Stimulated activated CD8-positive, alpha-beta memory T cell treated with anti-CD3 and anti-CD28 coated beads, Interleukin-15, amount 100 ng/mL, for 48 hours (primary cell): Measurements from ENCODE around the gene SPEF1.

Source experiments
- DNase-seq, 2 donors: peaks; one replicate each; pipeline ENCODE4 v3.0.0-alpha.2; 2020; ENCODE audit warnings: low read depth in 2 of 2

The SPEF1 gene

DNA sequence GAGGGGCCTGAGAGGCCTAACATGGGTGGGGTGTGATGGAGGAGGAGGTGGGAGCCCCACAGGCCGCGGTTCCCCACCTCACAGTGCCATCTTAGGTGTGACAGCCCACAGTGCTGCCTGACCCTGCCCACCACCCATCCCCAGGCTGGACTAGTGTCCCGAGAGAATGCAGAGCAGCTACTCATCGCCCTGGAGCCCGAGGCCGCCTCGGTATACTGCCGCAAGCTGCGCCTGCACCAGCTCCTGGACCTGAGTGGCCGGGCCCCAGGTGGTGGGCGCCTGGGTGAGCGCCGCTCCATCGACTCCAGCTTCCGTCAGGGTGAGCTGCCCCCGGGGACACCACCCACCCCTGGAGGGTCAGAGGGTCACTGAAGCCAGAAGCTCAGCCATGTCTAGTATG lies 33.2 kb downstream of the SPEF1 start:
- no peak for DNase-seq

DNA sequence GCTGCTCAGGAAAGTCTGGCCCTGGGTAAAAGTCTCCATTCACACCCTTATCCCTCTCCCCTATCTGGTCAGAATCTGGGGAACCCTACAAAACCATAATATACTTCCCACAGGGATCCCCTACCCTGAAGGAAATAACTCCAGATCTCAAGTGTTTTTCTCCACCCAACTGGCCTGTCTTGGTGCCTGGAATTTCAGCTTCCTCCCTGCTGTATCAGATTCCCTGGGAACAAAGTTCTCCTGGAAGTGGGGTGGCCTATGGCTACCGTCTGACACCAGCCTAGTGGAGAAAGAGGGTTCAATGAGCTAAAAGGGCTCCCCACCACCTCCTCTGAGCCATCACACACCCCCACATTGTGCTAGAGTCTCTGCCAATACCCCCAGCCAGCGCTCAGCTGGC lies 33.8 kb downstream of the SPEF1 start:
- DNase-seq: no peak

DNA sequence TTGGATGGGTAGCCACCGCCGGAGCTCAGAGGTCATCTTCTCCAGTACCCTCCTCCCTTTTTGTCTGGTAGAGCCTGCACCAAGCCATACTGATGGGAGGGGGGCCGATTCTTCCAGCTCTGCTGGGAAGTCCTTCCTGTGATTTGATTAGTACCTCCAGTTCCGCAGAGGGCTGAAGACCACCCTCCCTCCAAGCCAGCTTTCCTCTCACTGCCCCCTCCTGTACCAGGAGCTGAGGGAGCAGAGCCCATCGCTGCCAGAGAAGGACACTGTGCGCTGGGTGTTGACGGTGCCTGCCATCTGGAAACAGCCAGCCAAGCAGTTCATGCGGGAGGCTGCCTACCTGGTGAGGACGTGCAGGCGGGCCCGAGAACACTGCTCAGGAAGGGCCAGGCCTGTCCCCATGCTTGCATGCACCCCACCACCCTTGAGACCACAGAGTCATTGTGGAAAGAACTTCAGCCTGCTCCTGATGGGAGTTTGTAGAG lies 35.5 kb downstream of the SPEF1 start:
- no peak for DNase-seq

DNA sequence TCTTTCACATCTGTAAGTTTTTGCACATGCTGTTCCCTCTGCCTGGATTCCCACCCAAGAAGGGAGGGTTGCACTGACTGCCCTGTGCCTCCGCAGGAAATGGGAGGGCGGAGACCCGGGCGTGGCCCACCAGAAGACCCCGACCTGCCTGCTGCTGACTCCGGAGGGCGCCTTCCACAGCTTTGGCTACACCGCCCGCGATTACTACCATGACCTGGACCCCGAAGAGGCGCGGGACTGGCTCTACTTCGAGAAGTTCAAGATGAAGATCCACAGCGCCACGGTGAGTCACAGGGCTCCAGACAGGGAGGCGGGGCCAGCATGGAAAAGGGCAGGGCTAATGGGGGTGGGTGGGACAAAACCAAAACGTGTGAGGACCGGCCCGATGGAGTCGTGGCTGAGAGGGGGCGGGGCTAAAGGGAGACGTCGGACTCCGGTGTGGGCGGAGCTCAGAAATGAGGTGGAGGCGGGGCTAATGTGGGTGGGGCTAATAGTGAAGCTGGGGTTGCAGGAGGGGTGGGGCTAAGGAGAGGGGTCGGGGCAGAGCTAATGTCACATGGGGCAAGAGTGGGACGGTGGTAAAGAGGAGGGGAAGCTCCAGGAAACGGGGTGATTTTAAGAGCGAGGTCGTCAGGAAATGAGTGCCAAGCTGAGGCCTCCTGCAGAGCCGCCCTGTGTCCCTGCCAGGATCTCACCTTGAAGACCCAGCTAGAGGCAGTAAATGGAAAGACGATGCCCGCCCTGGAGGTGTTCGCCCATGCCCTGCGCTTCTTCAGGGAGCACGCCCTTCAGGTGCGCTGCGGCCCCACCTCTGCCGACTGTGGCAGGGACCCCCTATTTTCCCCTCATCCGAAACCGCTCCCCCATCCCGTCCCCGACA lies 36.2 kb downstream of the SPEF1 start:
- peak; percentile 45 to 55 for DNase-seq

DNA sequence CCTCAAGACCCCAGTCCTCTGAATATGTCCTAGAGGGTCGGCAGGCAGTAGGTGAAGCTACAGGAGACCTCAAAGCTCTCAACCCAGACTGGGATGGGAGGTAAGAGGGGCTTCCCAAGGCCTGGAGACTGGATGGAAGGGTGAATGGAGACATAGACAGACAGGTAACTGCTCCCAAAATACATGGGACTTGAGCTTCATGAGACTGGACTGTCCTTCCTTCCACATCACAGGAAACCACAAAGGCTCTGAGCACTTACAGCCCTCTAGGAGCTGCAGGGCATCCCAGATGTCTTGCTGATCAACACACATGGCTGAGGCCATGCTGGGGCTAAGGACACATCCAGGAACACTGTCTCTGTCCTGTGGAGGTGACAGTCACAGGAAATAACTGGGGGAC lies 37.2 kb downstream of the SPEF1 start:
- DNase-seq: no peak

DNA sequence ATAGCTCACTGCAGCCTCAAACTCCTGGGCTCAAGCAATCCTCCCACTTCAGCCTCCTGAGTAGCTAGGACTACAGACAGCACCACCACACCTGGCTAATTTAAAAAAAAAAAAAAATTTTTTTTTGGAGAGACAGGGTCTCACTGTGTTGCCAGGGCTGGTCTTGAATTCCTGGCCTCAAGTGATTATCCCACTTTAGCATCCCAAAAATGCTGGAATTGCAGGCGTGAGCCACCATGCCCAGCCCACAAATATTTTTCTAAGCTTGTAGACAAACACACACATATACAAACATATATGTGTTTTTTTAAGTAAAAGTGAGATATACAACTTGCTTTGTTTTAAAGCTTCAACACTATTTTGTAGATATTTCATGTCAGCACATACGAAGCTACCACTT lies 38.0 kb downstream of the SPEF1 start:
- no peak for DNase-seq

DNA sequence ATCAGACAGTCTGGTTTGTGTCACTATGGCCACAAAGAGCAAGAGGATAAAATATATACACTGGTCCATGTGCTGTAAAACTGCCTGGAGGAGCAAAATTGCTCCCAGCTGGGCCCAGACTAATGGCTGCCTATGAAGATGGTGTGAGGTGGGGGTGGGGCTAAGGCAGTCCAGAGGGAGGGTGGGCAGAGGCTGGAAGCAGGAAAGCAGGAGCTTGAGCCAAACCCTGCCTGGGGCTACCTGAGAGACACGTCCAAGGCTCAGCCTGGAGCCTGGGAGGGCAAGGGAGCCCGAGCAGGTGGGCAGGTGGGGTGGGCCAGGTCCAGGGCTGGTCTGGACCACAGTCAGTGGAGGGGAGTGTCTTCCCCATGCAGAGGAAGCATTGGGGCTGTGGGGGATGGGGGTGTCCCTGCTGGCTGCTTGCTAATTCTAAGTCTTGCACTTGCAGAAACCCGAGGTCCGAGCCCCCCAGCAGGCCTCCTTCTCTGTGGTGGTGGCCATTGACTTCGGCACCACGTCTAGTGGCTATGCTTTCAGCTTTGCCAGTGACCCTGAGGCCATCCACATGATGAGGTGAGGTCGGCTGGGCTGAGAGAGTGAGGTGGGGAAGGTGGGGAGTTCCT lies 39.3 kb downstream of the SPEF1 start:
- no peak for DNase-seq

DNA sequence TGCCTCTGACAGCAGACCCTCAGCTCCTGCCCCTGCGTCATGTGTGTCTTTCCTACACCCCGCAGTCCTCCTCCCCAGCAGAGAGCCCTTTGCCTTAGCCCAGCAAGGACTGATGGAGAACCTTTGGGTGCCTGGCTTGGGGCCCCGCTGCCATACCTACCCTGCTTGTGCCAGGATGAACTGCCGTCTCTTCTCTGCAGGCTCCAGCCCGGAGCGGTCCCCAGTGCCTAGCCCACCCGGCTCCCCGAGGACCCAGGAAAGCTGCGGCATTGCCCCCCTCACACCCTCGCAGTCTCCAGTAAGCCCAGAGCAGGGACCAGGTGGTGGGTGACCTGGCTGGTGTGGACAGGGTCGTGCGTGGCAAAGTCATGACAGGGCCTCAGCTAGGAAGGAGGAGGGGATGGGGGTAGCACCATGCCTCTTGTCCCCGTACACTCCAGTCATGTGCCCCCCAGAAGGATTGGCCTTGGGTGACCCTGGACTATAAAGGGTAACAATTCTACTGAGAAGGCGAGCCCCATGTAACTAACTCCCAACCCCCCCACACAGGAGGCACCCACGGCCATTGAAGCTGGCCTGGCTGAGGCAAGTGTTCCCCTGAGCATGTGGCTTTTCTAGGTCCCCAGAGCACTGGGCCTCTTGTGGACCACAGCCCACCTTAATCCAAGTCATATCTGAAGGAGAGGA lies 40.5 kb downstream of the SPEF1 start:
- no peak for DNase-seq

DNA sequence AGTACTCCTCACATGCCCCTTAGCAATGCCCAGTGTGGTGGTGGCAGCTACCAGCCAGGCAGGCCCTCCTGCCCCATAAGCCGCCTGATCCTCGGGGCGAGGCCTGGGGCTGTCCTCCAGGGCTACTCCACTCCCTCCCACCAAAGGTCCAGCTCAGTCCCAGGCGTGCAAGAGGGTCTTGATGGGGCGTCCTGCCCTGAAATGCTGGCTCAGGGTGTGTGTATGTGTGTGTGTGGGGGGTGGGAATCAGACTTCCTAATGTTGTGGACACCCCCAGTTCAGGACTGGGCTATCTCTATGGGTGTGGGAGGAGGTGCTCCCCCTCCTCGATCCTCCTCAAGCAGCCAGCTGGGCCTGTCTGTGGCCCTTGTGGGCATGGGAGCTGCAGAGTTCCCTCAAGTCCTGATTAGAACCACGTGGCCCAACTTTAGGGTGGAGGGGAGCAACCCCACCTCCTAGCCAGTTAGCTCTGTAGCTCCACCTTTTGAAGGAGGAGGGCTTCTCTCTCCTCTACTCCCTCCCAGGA lies 41.3 kb downstream of the SPEF1 start:
- DNase-seq: no peak

DNA sequence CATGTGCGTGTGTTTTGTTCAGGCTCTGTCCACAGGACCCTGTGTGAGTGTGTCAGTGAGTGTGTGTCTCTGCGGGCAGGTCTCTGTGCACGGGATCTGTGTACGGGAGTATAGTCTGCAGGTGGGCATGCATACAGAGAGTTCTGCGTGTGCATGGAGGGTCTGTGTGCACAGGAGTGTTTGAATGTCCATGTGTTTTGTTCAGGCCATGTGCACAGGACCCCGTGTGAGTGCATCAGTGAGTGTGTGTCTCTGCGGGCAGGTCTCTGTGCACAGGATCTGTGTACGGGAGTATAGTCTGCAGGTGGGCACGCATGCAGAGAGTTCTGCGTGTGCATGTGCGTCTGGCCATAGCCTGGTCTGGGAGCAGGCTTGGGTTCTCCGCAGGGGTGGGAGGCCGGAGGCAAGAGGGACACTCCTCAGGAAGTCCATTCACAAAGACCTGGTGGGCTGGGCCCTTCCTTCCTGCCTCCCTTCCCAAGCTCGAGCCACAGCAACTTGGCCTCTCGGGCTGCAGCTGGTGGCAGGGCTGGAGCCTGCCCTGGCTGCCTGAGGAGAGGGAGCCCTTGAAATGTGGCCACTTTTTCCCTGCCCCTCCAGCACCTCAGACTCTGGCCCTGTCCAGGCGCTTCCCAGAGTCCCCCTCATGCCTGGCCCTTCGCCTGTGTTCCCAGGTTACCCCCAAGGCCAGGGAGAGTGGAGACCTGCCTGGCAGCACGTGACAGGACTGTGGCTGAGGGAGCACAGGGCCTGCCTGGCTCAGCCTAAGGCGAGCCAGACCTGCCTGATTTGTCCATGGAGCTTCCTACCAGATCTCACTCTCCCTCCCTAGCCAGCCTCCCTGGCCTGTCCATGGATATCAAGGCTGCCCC lies 42.0 kb downstream of the SPEF1 start:
- DNase-seq: no peak

DNA sequence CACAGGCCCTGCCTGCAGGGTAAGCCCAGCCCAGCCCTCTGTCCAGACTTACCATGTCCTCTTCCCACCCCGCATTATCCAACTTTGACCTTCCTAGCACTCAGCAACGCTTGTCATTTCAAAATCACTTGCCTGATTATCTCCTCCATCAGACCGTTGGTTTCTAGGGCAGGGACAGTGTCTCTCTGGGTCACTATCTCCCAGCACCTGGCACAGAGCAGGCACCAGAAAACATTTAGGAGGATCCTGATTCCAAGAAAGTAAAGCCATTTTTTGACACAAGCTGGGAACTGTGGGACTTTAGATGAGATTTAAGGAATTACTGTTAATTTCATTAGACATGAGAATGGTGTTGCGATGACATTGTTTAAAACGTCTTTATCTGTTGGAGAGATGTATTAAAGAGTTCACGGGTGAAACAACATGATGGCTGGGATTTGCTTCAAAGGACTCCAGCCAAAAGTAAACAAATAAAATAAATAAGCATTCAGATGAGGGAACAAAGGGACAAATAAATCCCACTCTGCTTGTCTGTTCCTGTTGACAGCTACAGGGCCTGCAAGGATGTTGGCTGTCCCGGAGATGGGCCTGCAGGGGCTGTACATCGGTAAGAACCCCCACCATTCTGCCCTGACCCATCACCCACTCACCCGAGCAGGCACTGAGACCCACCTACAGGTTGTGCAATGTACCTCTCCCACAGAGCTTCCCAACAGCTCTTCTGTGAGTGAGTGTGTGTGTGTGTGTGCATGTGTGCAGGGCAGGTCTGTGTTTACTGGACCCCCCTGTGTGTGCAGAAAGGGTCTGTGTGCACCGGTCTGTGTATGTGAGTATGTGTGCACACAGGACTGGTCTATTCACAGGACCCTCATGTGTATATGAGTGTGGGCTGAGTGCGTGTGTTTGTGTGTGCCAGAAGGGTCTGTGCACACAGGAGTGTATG lies 42.9 kb downstream of the SPEF1 start:
- DNase-seq: no peak

DNA sequence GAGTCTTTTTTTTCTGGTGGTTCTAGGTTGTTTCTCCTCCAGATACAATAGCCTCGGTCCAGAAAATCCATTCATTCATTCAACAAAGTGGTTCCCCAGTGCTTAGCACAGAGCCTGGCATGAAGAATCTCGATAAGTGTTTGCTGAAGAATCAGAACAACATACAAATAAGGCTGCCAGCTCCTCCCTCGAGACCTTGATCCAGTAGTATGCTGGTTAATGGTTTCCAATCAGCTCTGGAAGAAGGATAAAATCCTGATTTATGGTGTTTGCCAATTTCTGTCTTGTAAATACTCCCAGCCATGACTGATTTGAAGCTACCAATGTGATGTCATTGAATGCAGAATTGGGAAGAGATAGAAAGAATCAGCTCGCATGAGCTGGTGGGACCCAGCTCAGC lies 45.5 kb downstream of the SPEF1 start:
- DNase-seq: no peak

DNA sequence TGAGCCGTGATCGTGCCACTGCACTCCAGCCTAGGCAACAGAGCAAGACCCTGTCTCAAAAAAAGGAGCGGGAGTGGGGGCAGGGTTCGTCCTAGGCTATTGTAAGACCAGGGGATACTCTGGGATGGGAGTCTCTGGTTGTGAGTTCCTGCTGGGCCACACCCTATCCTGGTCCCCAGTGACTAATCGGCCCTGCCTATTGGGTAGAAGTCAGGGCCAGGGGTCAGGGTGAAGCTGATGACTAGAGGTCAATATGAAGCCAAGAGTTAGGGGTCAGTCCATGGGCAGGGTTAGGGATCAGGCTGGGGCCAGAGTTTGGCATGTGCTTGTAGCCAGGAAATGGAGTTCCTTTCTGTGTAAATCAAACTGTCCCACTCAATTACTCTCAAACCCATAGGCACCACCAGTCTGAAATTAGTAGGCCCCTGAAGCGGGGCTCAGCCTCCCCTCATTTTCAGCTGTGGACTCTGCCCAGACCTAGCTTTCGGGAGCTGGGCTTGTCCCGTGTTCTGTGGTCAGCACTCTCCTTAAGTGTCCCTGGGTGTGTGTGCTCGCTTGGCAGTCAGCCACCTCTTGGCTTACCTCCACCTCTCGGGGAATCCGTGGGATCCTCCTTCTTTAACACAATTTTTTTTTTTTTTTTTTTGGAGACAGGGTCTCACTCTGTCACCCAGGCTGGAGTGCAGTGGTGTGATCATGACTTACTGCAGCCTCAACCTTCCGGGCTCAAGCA lies 47.0 kb downstream of the SPEF1 start:
- no peak for DNase-seq

DNA sequence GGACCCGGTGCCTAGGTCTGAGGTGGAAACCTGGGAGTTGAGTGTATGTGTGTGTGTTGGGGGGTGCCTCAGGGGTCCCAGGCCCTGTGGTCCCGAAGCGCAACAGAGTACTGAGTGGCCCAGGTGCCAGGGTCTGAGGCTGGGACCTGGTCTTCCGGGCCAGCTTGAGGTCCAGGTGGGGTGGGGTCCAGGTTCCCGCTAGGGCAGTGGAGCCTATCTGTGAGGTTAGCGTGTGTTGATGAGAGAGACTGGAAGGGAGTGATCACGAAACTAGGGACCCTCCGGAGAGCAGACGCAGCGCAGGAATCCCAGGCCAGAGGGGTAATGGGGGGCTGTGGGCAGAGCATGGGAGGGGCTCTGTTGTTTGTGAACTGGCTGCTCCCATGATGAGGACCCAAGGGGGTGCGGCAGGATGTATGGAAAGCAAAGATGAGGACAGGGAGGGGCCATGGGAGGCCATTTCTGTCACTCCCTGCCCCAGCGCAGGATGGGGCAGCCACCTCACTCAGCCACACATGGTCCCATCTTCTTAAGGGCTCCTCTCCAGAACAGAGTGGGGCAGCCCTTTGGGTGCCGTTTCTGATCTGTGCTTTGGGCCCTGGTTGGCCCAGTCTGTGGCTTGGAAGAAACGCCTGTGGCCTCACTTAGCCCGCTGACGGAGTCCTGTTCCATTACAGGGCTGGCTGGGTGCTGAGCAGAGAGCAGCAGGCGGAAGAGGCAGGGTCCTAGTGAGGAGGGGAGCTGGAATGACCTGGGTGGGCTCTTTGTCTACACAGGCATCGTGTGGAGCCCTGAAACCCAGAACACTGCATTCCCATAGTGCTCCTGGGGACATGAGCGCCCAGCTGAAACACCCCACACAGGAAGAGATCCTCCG lies 47.9 kb downstream of the SPEF1 start:
- no peak for DNase-seq

DNA sequence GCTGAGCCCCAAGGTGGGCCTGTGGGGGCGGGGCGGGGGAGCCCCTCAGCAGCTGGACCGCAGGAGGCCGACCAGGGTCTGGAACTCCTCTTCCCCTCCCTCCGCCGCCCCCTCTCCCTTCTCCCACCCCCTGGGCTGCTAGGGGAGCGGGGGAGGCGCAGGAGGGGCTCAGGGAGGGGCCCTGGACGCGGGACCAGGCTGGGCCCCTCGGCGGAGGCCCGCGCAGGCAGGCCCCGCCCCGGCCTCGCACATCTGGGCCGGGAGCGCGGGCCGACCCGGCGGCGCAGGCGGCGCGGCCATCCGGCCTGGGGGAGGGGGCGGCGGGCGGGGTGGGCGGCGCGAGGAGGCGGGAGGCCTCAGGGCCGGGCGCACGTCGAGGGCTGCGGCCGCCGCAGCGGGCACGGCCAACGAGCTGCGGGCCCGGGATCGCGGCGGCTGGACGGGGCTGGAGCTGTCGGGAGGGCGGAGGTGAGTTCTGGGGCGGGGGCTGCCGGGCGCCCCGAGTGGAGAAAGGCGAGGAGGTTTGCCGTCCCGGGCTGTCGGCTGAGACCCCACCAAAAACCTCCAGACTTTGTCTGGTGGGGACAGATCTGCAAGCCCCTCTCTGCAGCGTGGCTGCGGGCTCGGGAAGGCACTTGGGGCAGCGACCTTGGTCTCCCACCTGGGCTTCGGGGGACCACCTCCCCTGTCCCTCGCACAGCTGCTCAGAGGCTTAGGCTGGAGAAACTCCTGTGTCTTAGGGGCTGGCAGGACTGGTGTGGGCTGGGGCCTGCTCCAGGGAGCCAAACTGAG lies 48.7 kb downstream of the SPEF1 start, which contains the start of gene HSPA12B:
Gene HSPA12B, plus strand, starts transcription at position 359 of the 792 bp plus-strand sequence. CDS start 5,990 bp downstream, outside the sequence.
- DNase-seq: no peak

DNA sequence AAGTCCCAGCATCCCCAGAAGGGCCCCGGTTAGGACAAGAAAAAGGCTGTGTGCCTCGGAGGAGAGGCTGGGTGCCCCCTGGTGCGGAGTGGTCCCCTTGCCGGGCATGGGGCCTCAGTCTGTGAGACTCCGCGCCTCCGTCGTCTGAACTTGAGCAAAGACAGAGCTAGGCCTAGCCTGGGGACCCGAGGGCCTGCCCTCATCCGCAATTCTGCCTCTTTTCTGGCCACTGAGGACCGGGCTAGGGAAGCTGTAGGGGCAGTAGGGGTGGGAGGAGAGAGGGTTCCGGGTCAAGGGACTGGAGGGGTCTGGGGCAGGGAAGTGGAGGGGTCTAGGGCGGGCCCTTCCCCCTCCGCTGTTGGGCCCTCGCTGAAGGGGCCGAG lies 49.3 kb downstream of the SPEF1 start:
- DNase-seq: no peak

DNA sequence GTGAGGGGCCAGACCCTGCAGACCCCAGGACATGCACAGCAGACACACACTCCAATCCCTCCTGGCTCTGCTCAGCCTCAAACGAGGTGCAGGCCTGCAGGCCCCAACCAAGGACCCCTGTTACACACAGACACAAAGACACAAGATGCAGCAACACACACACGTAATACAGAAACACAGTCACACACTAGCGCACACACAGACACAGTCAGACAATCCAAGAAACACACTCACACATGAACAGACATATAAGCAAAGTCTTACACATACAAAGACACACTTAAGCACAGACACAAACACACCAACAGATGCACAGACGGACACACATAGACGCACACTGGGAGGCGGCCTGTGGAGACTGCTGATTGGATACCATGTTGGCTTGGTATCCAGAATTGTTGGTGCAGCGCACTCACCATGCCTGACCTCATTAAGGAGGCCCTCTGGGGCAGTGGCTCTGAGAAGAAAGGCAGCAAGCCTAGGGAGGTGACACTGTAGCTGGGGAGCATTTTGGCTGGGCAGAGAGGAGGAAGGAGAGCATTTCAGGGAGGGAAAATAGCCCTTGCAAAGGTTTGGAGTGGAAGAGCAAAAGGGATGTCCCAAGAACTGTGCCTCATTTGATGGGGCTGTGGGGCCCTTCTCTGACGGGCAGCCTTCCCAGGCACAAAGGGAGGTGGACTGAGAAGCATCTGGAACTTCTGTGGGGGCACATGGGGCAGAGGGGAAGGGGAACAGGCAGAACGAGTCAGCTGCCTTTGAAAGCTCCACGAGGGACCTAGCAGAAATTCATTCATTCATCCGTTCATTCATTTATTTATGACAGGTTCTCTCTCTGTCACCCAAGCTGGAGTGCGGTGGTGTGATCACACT lies 50.2 kb downstream of the SPEF1 start:
- DNase-seq: no peak
